Right lobe of liver (tissue), 6 donors: ENCODE data around the gene OR51B2. TPM values are rescaled to one million over a fixed set of nuclear protein-coding genes. Genes with fewer than 3 reads are reported as not detected.
A peak's percentile ranks its signal among the peaks of the same experiment; 100 is the strongest.
"Not testable (repeated sequence)": the region's sequence is repeated elsewhere in the genome, so short reads cannot be mapped to it uniquely, and the experiment has no call there.

Source experiments
- ATAC-seq, 4 donors: fragments of 200-7000 bp; cut with Tn5 transposase; one replicate each; pipeline ENCODE4 v1.9.1; 2020; ENCODE audit warnings: mild to moderate bottlenecking in 4 of 4, moderate library complexity in 4 of 4
- DNase-seq, 3 donors: peaks; one replicate each; pipeline ENCODE4 v3.0.0-alpha.2; 2020
- H3K27ac ChIP-seq, 3 donors: fragments of 200-600 bp; one replicate each; pipeline ENCODE4 v1.8.0; 2022
- H3K27me3 ChIP-seq, 2 donors: fragments of 200-600 bp; one replicate each; pipeline ENCODE4 v1.8.0; 2022
- H3K36me3 ChIP-seq, 4 donors: fragments of 200-600 bp; sonication (generic) in 1 of 4; one replicate each; pipeline versions ENCODE4 v1.5.1 to v1.8.0; 2017 to 2022; ENCODE audit warnings: control low read depth in 1 of 4
- H3K4me1 ChIP-seq, 4 donors: fragments of 200-600 bp; sonication (generic) in 1 of 4; one replicate each; pipeline versions ENCODE4 v1.5.1 to v1.8.0; 2017 to 2022; ENCODE audit warnings: control low read depth in 1 of 4
- H3K4me3 ChIP-seq, 3 donors: fragments of 200-600 bp; one replicate each; pipeline ENCODE4 v1.8.0; 2022
- H3K9me3 ChIP-seq, 4 donors: fragments of 200-600 bp; sonication (generic) in 1 of 4; one replicate each; pipeline versions ENCODE4 v1.5.1 to v1.8.0; 2017 to 2022; ENCODE audit warnings: control low read depth in 1 of 4
- POLR2A ChIP-seq: fragments of 450-650 bp; IDR thresholded peaks from one replicate; pipeline ENCODE4 v1.6.1; 2017; ENCODE audit warnings: antibody characterized with exemption, mild to moderate bottlenecking
- WGBS: methylation state at CpG from one replicate; pipeline ENCODE4 v1.1.6; 2018; ENCODE audit warnings: low coverage, low lambda C conversion rate; ENCODE audit not compliant: insufficient coverage; ENCODE audit errors: missing lambda C conversion rate; 5-methylcytosine and 5-hydroxymethylcytosine counted together
- intact Hi-C, 2 donors: fragments of 100-400 bp; cut with DNase I; formaldehyde crosslinking; loops; one replicate each; pipeline versions ENCODE4 v1.11.2 to v1.14.1; 2022
- total RNA-seq, 6 experiments: library from RNA; depleted of rRNA in 2 of 6; stranded (reverse); fragments of >200 nt in 2 of 6; fragmentation: NEBNext Ultra II Directional in 3 of 6; extraction: Animal tissue kit (Norgen Biotek cat#: 25700) in 3 of 6; gene quantifications; one replicate each; pipeline versions ENCODE4 v1.1.0 to v1.2.4, GENCODE V29; 2016 to 2023
- TF ChIP-seq, protein P1 (sequence below), 4 donors: fragments of 200-600 bp in 3 of 4; fragments of 450-650 bp in 1 of 4; IDR thresholded peaks; one replicate each; pipeline versions ENCODE4 v1.5.1 to v1.8.0; 2016 to 2022; ENCODE audit warnings: antibody characterized with exemption in 4 of 4, mild to moderate bottlenecking in 2 of 4
- donor health status: DM: no; HTN: yes; CAD: no.
- donor health status: DM: no; HTN: no; CAD: no.
- donor health status: DM: no; HTN: no; CAD: no.
- donor health status: DM: no; HTN: yes; CAD: no.
- donor health status: DM: no; HTN: yes; CAD: no.

Gene OR51B2
- total RNA-seq, 6 experiments from 2014 or later = not detected

DNA sequence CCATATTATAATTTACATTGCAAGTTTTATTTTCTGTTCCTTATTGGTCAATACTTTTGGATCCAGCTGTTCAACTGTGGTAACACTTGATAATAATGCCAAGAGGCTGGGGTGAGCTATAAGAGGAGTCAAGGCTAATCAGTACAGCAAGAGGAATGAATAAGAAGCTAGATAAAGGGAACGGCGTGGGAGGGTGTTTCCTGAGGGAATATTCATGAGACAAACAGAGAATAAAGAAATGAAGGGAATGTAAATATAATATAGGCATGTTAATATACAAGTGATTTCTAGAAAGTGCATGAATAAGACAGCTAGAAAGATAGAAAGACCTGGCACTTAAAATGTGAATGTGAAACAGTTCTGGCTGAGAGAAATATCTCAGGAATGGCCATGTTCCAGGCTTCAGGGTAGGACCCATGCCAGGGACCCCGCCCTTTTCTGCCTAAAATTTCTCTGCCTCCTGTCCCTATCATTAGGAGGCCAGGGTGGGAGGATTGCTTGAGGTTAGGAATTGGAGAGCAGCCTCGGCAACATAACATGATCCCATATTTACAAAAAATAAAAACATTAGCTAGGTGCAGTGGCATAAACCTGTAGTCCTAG is 26.3 kb downstream of the OR51B2 start:
- no peak for ATAC-seq
- 46% methylated on average over 4 of the region's 4 CpGs for WGBS
- Histone ChIP-seq H3K4me3 (no peak overlapping the region), H3K9me3 (no peaks in the 10 kb centered on the region), H3K4me1 (no peaks in the 10 kb centered on the region), H3K27ac (no peak overlapping the region), H3K27me3 (no peaks in the 10 kb centered on the region), H3K36me3 (no peaks in the 10 kb centered on the region)
- TF ChIP-seq POLR2A = no peak
- TF ChIP-seq, protein P1, sequence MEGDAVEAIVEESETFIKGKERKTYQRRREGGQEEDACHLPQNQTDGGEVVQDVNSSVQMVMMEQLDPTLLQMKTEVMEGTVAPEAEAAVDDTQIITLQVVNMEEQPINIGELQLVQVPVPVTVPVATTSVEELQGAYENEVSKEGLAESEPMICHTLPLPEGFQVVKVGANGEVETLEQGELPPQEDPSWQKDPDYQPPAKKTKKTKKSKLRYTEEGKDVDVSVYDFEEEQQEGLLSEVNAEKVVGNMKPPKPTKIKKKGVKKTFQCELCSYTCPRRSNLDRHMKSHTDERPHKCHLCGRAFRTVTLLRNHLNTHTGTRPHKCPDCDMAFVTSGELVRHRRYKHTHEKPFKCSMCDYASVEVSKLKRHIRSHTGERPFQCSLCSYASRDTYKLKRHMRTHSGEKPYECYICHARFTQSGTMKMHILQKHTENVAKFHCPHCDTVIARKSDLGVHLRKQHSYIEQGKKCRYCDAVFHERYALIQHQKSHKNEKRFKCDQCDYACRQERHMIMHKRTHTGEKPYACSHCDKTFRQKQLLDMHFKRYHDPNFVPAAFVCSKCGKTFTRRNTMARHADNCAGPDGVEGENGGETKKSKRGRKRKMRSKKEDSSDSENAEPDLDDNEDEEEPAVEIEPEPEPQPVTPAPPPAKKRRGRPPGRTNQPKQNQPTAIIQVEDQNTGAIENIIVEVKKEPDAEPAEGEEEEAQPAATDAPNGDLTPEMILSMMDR (IDR thresholded peaks at IDR 0.05) = no peak
- intact Hi-C loops = no loop called here
- no peak for DNase-seq

DNA sequence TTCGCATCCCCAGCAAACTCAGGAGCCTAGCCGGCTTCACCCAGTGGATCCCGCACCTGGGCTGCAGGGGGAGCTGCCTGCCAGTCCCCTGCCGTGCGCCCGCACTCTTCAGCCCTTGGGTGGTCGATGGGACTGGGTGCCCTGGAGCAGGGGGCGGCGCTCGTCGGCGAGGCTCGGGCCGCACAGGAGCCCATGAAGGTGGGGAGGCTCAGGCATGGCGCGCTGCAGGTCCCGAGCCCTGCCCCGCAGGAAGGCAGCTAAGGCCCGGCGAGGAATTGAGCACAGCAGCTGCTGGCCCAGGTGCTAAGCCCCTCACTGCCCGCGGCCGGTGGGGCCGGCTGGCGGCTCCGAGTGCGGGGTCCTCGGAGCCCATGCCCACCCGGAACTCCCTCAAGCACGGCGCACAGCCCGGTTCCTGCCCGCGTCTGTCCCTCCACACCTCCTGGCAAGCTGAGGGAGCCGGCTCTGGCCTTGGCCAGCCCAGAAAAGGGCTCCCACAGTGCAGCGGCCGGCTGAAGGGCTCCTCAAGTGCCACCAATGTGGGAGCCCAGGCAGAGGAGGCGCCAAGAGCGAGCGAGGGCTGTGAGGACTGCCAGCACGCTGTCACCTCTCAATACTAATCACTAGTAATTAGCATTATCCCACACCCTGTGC is 29.6 kb downstream of the OR51B2 start:
- H3K4me3 ChIP-seq, H3K27ac ChIP-seq, H3K36me3 ChIP-seq, H3K9me3 ChIP-seq, H3K27me3 ChIP-seq, H3K4me1 ChIP-seq, intact Hi-C loops, ATAC-seq: not testable (repeated sequence)
- peak in 1 of 3 donors; percentile 53 for DNase-seq
- WGBS = 73% methylated on average over 4 of the region's 41 CpGs

DNA sequence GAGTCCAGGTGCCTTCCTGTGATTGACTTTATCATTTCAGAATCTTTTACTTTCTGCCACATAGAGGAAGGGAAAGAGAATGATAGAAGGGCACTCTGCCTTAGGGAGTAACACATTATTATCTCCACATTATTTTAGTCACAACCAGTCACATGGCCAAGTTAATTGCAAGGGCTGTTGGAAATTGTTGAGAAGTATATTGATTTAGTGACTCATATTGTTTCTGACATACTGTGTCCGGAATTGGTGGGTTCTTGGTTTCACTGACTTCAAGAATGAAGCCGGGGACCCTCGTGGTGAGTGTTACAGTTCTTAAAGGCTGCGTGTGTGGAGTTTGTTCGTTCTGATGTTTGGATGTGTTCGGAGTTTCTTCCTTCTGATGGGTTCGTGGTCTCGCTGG is 31.1 kb downstream of the OR51B2 start:
- H3K27ac ChIP-seq = no peak overlapping the region
- no peak overlapping the region for H3K4me3 ChIP-seq
- ATAC-seq (no peak), DNase-seq (no peak)
- H3K36me3 ChIP-seq = no peaks in the 10 kb centered on the region
- H3K9me3 ChIP-seq = no peaks in the 10 kb centered on the region
- H3K27me3 ChIP-seq = no peaks in the 10 kb centered on the region
- intact Hi-C loops = no loop called here
- no peak for TF ChIP-seq POLR2A
- TF ChIP-seq, protein P1 (IDR thresholded peaks at IDR 0.05) = no peak
- WGBS = 74% methylated on average over 8 of the region's 8 CpGs
- no peaks in the 10 kb centered on the region for H3K4me1 ChIP-seq

DNA sequence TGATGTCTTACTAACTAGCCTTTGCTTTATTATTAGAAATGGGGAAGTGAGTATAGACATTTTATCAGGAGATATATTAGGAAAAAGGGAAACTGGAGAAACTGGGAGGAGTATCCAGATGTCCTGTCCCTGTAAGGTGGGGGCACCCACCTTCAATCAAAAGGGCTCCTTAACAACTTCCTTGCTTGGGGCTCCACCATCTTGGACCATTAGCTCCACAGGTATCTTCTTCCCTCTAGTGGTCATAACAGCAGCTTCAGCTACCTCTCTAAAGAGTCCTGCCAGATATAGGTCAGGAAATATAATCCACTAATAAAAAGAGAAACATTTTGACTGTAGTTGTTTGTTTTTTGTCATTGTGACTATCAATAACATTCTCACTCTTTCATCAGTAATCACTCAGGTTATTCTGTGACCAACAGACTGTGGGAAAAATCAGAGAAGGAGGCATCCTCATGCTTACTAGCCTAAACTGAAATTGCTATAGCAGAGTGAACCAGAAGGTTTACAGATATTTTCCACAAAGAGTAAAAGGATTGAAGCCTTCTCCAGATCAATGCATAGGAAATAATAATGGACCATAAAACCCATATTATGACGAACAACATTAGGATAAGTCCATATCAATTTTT is 32.8 kb downstream of the OR51B2 start:
- no peaks in the 10 kb centered on the region for H3K4me1 ChIP-seq
- no peak overlapping the region for H3K4me3 ChIP-seq
- WGBS = 42% methylated on average over 1 of the region's 1 CpG
- H3K27me3 ChIP-seq = no peaks in the 10 kb centered on the region
- no peaks in the 10 kb centered on the region for H3K36me3 ChIP-seq
- H3K9me3 ChIP-seq = no peaks in the 10 kb centered on the region
- no peak for TF ChIP-seq POLR2A
- TF ChIP-seq, protein P1 (IDR thresholded peaks at IDR 0.05) = peak; percentile 13 to 39 (median 29)
- ATAC-seq (peak in 3 of 4 donors; percentile 29 to 38 (median 31)), DNase-seq (no peak)
- H3K27ac ChIP-seq = no peak overlapping the region
- intact Hi-C loops = no loop called here

DNA sequence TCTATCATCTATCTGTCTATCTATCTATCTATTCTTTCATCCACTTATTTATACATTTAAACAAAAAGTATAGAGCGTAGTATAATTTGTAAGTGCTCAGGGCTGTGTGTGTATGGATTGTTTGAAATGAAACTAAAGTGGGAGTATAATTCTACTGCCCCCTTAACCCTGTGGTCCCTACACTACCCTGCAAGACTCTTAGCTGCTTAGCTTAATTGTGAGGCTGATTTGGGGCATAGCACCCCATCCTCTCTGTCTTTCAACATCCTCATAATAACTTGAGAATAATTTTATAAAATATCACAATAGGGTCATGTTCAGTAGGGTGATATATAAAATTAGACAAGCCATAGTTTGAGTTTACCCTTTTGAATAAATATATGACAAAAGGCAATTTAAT is 34.0 kb downstream of the OR51B2 start:
- no peak for TF ChIP-seq POLR2A
- TF ChIP-seq, protein P1 (IDR thresholded peaks at IDR 0.05) = no peak
- WGBS = 67% methylated on average over 1 of the region's 1 CpG
- Histone ChIP-seq H3K9me3 (no peaks in the 10 kb centered on the region), H3K4me1 (no peaks in the 10 kb centered on the region), H3K4me3 (no peak overlapping the region), H3K27ac (no peak overlapping the region), H3K36me3 (no peaks in the 10 kb centered on the region), H3K27me3 (no peaks in the 10 kb centered on the region)
- DNase-seq = no peak
- no peak for ATAC-seq
- intact Hi-C loops = no loop called here
